ENCODE measurements around the gene TH. TPM values are rescaled to one million over a fixed set of nuclear protein-coding genes. Genes with fewer than 3 reads are reported as not detected.
A peak's percentile ranks its signal among the peaks of the same experiment; 100 is the strongest.

Gene TH
- total and polyA plus RNA-seq, 10 donors = 0.13 to 1.0 (median 0.27) TPM; not detected in 6

DNA sequence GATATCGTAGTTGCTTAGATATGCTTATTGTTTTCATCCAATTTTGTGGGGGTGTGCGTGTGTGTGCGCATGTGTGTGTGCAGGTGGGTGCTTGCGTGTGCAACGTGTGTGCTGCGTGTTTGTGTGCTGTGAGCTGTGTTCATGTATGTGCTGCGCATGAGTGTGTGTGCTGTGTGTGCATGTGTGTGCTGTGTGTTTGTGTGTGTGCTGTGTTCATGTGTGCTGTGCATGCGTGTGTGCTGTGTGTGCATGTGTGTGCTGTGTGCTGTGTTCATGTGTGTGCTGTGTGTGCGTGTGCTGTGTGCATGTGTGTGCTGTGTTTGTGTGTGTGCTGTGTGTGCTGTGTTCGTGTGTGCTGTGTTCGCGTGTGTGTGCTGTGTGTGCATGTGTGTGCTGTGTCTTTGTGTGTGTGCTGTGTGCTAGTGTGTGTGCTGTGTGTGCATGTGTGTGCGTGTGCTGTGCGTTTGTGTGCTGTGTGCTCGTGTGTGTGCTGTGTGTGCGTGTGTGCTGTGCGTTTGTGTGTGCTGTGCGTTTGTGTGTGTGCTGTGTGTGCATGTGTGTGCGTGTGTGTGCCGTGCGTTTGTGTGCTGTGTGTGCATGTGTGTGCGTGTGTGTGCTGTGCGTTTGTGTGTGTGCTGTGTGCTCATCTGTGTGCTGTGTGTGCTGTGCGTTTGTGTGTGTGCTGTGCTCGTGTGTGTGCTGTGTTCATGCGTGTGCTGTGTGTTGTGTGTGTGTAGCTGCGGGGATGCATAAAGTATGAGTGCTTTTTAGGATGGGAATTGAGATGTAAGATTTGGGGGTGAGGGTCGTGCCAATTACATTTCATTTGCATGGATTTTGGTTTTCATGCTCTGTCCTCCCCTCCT is 40.0 kb downstream of the TH start:
- Histone ChIP-seq H3K27ac (no peak overlapping the region), H3K4me3 (no peak overlapping the region), H3K36me3 (no peaks in the 10 kb centered on the region), H3K9me3 (no peaks in the 10 kb centered on the region), H3K27me3 (replicated peaks in 1 of 7) (peaks cover 0 to 60% (median 35%) of the 10 kb centered on the region in 7 donors), H3K4me1 (peaks cover 0 to under 1% (median 0%) of the 10 kb centered on the region in 6 donors)
- no peak for DNase-seq
- WGBS, 5 donors = 82 to 95% (median 88%) methylated on average over 26 to 28 of the region's 28 CpGs
- intact Hi-C loops (cut with DNase I; ENCODE audit: low total_unique reads) = no loop called here
- TF ChIP-seq, protein P1, sequence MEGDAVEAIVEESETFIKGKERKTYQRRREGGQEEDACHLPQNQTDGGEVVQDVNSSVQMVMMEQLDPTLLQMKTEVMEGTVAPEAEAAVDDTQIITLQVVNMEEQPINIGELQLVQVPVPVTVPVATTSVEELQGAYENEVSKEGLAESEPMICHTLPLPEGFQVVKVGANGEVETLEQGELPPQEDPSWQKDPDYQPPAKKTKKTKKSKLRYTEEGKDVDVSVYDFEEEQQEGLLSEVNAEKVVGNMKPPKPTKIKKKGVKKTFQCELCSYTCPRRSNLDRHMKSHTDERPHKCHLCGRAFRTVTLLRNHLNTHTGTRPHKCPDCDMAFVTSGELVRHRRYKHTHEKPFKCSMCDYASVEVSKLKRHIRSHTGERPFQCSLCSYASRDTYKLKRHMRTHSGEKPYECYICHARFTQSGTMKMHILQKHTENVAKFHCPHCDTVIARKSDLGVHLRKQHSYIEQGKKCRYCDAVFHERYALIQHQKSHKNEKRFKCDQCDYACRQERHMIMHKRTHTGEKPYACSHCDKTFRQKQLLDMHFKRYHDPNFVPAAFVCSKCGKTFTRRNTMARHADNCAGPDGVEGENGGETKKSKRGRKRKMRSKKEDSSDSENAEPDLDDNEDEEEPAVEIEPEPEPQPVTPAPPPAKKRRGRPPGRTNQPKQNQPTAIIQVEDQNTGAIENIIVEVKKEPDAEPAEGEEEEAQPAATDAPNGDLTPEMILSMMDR (IDR thresholded peaks at IDR 0.05 in 8 of 11, conservative IDR thresholded peaks at IDR 0.05 in 3 of 11) = no peak
- TF ChIP-seq POLR2AphosphoS5 (IDR thresholded peaks at IDR 0.05) = no peak
- TF ChIP-seq POLR2A (IDR thresholded peaks at IDR 0.05) = no peak

DNA sequence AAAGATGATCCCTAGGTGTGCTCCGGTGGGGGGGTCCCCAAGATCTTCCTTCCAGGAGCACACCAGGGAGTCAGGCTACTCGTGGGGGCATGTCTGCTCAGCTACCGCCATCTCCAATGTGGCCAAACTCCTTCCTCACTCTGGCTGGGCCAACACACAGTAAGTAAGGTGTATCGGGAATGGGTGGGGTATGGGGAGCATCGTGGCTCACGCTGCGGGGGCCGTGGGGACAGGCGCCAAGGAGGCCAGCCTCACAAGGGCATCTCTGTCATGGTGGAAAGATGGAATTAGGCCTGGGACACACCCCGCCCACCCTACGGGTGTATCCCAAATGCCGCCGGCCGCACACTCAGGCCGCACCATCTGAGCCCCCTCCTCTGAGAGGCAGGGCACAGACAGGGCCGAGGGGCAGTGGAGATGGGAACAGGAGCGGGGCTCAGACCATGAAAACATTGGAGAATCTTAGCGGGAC is 40.7 kb downstream of the TH start:
- Histone ChIP-seq H3K9me3 (no peaks in the 10 kb centered on the region), H3K27ac (no peak overlapping the region), H3K36me3 (no peaks in the 10 kb centered on the region), H3K4me1 (no peaks in the 10 kb centered on the region), H3K4me3 (no peak overlapping the region), H3K27me3 (replicated peaks in 1 of 7) (peaks cover 0 to 54% (median 28%) of the 10 kb centered on the region in 7 donors)
- intact Hi-C loops (cut with DNase I; ENCODE audit: low total_unique reads) = no loop called here
- no peak for DNase-seq
- TF ChIP-seq POLR2A (IDR thresholded peaks at IDR 0.05) (no peak), POLR2AphosphoS5 (IDR thresholded peaks at IDR 0.05) (no peak)
- TF ChIP-seq, protein P1 (IDR thresholded peaks at IDR 0.05 in 8 of 11, conservative IDR thresholded peaks at IDR 0.05 in 3 of 11) = no peak
- whole genome bisulfite sequencing, 5 donors = 78 to 94% (median 89%) methylated on average over 12 to 18 of the region's 18 CpGs

DNA sequence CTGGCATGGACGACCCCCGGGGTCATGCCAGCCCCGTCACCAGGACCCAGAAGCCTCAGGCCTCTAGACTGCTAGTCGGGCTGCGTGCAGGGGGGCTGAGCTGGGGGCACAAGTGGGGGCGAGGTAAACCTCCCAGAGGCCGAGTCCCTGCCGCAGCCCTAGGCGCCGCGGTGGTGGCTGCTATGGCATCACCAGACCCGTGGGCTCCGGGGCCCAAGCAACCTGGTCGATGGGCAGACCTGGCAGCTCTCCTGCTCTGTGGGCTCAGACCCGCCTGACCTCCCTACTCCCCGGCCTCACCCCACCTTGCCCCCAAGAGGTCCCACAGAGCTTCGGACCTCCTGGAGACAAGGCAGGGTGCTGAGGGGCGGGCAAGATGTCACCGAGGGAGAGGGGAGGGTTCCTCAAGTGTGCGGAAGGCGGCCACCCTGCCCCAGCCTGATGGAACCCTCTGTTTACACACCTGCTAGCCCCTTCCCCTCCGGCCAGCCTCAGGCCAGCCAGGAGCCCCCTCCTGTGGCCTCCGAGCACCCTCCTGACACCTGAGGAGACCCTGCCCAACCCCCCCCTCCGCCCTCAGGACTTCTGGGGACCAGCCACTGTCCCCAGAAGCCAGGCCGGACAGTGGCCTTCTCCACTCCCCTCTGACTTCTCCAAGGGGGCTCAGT is 41.8 kb downstream of the TH start:
- DNase-seq = peak; percentile 69
- intact Hi-C loops (cut with DNase I; ENCODE audit: low total_unique reads) = no loop called here
- 82 to 93% (median 91%) methylated on average over 16 to 25 of the region's 25 CpGs for WGBS, 5 donors

More for the DNA sequence above, 41.8 kb downstream of the TH start:
- TF ChIP-seq POLR2A (IDR thresholded peaks at IDR 0.05) (no peak), POLR2AphosphoS5 (IDR thresholded peaks at IDR 0.05) (no peak)
- TF ChIP-seq, protein P1 (IDR thresholded peaks at IDR 0.05 in 8 of 11, conservative IDR thresholded peaks at IDR 0.05 in 3 of 11) = no peak
- Histone ChIP-seq H3K4me3 (no peak overlapping the region), H3K9me3 (no peaks in the 10 kb centered on the region), H3K36me3 (no peaks in the 10 kb centered on the region), H3K27me3 (replicated peaks in 1 of 7) (peaks cover 0 to 43% (median 19%) of the 10 kb centered on the region in 7 donors), H3K4me1 (no peaks in the 10 kb centered on the region), H3K27ac (no peak overlapping the region)

Measured in spleen (tissue), 11 donors.